Right forelimb (tissue), 1 donor: Measurements from ENCODE around the gene LSM2.
"Not testable (repeated sequence)": the region's sequence is repeated elsewhere in the genome, so short reads cannot be mapped to it uniquely, and the experiment has no call there.

Experiments
- DNase-seq: peaks from one replicate; pipeline ENCODE4 v3.0.0-alpha.2; 2018

The LSM2 gene

GRCh38 chr6:31795616-31796298, 11.0 kb downstream of the LSM2 start, which contains the start of gene VARS1:
VARS1 (minus strand) TSS chr6:31795752; CDS start chr6:31795217, 535 bp downstream.
- peak; percentile 93 for DNase-seq

GRCh38 chr6:31794866-31795615, 11.7 kb downstream of the LSM2 start:
- DNase-seq, result peak; percentile 58

- no peak for DNase-seq
These were observed 12.4 kb downstream of the LSM2 start for GRCh38 chr6:31794294-31794865.

DNA sequence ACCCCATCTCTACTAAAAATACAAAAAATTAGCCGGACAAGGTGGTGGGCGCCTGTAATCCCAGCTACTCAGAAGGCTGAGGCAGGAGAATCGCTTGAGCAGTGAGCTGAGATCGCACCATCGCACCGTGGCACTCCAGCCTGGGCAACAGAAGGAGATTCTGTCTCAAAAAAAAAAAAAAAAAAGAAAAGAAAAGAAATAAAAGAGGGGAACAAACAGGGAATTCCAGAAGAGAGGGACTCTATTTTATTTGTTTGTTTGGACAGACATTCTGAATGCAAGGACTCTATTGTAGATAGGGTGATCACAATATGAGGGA, 12.9 kb downstream of the LSM2 start:
- DNase-seq, result not testable (repeated sequence)

- no peak for DNase-seq
These were observed 14.0 kb downstream of the LSM2 start for GRCh38 chr6:31792761-31793171.

GRCh38 chr6:31792090-31792374, 14.7 kb downstream of the LSM2 start:
- no peak for DNase-seq

DNA sequence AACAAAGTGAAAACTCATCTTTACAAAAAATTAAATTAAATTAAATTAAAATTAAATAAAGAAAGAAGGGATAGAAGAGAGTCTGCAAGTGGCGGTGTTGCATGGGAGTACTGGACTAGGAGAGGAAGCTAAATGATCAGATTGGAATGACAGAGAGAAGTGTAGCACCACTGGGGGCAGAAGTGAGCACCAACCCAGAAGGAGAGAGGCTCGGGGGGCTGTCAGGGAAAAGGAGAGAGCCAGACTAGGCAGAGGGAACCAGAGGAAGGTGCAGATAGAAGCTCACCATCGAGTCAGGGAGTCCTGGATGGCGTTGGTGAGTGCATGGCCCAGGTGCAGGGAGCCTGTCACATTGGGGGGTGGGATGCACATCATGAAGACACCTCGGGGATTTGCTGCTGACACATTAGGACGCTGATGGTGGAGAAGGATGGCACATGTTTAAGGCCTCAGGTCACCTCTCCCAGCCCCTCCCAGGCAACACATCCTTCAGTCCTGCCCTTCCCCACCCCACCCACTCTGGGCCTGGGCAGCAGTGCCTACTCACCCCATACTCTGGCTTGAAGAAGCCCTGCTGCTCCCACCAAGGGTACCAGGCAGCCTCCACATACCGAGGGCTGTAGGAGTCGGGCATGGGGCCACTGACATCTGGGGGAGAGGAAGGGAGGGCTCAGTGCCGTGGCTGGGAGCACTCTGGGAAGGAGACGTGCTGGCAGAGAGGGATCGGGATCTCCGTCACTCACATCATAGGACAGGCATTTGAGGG, 15.3 kb downstream of the LSM2 start:
- DNase-seq, result peak; percentile 72

GRCh38 chr6:31785475-31785874, 21.3 kb downstream of the LSM2 start:
- no peak for DNase-seq

DNA sequence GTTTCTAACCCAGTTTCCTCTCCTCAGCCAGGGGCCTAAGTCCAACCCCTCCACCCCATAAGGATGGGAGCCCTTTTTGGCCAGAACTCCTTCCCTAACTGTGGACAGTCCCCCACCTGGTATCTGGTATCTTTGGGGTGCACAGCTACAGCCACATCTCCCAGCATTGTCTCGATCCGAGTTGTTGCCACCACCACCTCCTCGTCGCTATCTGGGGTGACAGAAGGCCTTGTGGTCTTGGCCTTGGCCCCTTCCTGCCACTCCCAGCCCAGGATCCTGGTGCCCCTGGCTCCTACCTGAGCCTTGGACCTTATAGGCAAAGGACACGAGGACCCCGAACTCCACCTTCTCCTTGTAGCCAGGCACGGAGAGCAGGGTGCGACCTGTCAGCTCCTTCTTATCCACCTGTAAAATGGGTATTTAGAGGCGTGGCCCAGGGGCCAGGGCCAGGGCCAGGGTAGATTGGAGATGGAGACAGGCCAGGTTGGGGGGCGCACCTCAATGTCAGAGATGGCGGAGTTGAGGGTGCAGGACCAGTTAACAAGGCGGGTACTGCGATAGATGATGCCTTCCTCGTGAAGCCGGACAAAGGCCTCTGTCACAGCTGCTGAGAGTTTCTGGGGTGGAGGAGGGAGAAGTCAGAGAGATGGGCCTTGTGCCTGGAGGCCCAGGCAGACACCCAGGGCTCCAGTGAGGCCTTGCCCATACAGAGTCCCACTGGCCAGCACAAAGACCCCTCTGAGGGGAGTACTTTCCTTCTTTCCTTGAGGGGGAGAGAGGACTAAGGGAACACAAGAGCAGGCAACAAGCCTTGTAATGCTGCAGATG, 22.5 kb downstream of the LSM2 start:
- no peak for DNase-seq

GRCh38 chr6:31782126-31782855, 24.5 kb downstream of the LSM2 start:
- no peak for DNase-seq

DNA sequence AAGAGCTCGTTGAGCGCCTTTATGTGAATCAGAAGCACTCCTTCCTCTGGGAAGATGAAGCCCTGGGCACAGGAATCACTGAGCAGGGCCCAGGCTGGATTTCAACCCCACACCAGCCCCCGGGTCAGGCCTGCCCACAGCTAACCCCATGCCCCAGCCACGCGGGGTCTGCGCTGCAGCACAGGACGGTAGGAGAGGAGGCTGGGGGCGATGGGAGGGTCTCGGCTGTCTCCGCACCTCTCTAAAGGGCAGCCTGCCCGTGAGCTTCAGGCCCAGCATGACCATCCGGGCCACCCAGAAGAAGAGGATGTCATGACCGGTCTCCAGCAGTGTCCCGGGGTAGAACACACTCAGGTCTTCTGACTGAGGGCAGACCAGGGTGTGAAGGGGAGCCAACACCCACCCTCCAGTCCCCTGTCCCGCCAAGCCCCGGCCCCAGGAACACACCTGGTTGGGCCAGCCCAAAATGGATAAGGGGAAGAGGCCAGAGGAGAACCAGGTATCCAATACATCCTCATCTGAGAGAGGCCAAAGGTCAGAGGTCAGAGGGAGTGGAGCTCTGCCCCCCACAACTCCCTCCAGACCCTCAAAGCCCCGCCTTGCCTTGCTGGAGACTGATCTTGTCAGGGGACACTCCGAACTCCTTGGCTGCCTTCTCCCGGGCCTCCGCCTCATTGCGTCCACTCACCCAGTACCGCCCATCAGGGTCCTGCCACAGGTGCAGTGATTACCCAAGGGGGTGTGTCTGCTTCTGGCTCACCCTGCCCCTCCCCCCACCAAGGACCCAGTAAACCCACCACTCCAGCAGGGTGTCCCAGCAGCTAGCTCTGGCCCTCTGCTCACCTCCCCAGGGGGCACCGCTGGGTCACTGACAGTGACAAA, 25.3 kb downstream of the LSM2 start:
- no peak for DNase-seq

GRCh38 chr6:31780507-31781243, 26.1 kb downstream of the LSM2 start:
- DNase-seq, result no peak

- no peak for DNase-seq
These were observed 26.9 kb downstream of the LSM2 start for GRCh38 chr6:31779908-31780307.

DNA sequence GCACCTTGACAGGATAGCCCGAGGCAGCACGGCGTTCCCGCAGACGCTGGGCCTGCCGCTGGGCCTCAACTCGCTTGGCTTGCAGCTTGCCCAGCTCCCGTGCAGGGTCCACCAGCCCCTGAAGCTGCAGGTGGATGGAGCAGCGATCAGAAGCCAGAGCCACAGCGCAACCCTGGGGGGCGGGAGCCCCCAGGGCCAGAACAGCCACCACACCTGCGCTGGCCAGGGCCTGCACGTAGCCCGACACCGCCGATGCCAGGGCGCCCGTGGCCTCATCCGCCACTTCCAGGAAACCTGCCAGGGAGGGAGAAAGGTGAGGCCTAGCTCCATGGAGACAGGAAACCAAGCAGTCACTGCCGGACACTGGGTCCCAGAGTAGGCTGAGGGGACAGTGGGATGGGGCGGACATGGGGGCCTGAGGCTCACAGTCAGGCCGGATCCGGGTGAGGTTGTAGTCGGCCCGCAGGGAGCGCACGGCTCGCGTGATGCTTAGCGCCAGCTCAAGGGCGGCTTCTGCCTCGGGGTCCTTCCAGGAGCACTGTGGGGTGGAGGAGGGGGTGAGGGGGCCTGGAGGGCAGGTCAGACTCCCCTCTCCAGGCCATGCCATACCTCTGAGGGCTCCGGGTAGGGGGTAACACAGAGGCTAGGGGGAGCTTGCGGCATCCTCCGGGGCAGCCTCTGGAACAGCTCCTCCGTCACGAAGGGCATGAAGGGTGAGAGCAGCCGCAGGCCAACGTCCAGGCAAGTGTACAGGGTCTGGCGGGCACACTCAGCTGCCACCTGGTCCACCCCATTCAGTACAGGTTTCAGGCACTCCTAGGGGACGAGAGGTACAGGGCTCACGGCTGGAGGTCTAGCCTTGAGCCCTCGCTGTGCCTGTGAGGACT, 27.5 kb downstream of the LSM2 start:
- no peak for DNase-seq

- no peak for DNase-seq
These were observed 28.6 kb downstream of the LSM2 start for GRCh38 chr6:31778193-31778592.

DNA sequence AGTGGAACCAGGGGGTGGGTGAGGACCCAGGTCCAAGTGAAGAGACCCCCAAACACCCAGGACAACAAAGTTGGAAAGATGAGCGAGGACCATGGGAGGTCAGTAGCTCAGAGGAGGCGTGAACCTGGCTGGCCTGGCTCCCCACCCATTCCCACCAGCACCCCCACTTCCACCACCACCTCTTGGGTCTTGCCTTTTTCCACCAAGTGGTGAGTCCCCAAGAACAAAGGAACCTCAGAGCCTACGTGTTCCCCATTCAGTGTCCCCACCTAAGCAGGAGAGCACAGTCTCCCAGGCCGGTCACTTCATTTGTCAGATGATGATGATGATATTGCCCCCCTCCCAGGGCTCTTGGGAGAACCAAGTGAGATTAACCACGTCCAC, 29.1 kb downstream of the LSM2 start:
- DNase-seq, result no peak

GRCh38 chr6:31776989-31777666, 29.6 kb downstream of the LSM2 start, which contains the start of gene VWA7:
VWA7 (minus strand) TSS chr6:31777328; CDS start chr6:31776779, 549 bp downstream.
- DNase-seq, result peak; percentile 67

DNA sequence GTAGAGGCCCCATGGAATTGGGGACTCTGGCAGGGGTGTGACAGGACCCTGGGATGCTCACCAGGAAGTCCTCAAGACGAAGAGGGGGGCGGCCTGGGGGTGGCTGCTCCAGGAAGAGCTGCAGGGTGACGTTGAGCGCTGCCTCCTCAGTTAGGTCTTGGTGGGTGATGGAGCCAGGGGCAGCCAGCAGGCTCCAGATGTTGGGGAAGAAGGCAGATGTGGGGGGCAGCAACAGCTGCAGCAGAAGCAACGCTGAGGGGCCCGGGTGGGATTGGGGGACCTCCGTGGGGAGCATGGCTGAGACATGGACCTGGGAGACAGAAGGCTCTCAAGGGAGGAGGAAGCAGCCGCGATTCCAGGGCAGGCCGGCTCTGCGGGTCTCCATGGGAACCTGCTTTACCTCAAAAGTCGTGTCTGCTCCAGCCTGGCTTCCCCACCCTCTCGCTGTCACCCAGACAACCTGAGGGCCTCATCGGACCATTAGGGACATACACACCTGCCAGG, 30.2 kb downstream of the LSM2 start:
- DNase-seq, result no peak
